AG09309 (cell line): ENCODE measurements around the gene CASQ1.

Source experiments
- DNase-seq: peaks from one replicate; pipeline ENCODE4 v3.0.0-alpha.2; 2010; ENCODE audit warnings: low read depth
- H3K4me3 ChIP-seq: 2 replicates; pipeline ENCODE4 v1.5.1; 2011; ENCODE audit warnings: mild to moderate bottlenecking, low read depth, low read length, moderate library complexity; ENCODE audit not compliant: control insufficient read depth
- TF ChIP-seq, protein P1 (sequence below): IDR thresholded peaks from 2 replicates; pipeline ENCODE4 v1.5.1; 2011; ENCODE audit warnings: mild to moderate bottlenecking, low read depth, low read length, inconsistent platforms; ENCODE audit not compliant: insufficient read depth, control insufficient read depth; ENCODE audit errors: missing control alignments

The CASQ1 gene

DNA sequence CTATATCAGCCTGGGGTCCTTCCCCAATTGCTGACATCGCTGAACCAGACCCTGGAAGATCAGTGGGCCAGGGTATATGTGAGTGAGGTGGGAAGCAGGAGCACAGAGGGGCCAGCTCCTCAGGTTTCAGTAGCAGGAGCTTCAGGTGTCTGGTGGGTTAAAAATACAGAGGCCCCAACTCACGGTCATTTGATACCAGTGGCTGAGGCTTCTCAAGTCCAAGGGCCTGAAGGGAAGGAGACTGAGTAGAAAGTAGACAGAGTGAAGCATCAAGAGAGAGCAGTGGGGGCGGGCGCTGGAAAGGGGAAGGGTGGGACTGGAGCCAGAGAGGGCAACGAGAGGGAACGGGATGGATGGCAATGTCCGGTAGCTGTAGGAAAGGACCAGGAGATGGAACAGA is 2.0 kb upstream of the CASQ1 start:
- TF ChIP-seq, protein P1, sequence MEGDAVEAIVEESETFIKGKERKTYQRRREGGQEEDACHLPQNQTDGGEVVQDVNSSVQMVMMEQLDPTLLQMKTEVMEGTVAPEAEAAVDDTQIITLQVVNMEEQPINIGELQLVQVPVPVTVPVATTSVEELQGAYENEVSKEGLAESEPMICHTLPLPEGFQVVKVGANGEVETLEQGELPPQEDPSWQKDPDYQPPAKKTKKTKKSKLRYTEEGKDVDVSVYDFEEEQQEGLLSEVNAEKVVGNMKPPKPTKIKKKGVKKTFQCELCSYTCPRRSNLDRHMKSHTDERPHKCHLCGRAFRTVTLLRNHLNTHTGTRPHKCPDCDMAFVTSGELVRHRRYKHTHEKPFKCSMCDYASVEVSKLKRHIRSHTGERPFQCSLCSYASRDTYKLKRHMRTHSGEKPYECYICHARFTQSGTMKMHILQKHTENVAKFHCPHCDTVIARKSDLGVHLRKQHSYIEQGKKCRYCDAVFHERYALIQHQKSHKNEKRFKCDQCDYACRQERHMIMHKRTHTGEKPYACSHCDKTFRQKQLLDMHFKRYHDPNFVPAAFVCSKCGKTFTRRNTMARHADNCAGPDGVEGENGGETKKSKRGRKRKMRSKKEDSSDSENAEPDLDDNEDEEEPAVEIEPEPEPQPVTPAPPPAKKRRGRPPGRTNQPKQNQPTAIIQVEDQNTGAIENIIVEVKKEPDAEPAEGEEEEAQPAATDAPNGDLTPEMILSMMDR = no peak
- H3K4me3 ChIP-seq = no peak overlapping the region
- DNase-seq = no peak

DNA sequence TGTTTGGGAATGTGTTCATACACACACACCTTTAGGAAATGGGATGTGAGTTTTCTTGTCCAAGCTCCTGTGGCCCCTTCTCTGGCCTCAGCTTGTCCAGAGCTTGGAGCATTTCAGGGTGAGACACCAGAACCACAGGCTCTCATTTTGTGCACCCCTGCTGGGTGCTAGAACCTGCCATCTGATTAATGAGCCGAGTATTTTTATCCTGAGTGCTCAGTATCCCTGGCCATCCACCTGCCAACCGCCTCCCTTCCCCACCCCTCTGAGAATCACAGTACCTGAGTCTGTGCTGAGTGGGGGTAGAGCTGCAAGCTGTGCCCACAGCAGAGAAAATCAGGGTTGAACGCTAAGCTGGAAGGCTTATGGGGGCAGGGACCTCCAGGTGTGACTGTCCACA is 1.4 kb downstream of the CASQ1 start:
- TF ChIP-seq, protein P1 = no peak
- H3K4me3 ChIP-seq = no peak overlapping the region
- DNase-seq = no peak

- TF ChIP-seq, protein P1 = no peak
- no peak for DNase-seq
Measured at GRCh38 chr1:160192234-160192633, 1.9 kb downstream of the CASQ1 start.

DNA sequence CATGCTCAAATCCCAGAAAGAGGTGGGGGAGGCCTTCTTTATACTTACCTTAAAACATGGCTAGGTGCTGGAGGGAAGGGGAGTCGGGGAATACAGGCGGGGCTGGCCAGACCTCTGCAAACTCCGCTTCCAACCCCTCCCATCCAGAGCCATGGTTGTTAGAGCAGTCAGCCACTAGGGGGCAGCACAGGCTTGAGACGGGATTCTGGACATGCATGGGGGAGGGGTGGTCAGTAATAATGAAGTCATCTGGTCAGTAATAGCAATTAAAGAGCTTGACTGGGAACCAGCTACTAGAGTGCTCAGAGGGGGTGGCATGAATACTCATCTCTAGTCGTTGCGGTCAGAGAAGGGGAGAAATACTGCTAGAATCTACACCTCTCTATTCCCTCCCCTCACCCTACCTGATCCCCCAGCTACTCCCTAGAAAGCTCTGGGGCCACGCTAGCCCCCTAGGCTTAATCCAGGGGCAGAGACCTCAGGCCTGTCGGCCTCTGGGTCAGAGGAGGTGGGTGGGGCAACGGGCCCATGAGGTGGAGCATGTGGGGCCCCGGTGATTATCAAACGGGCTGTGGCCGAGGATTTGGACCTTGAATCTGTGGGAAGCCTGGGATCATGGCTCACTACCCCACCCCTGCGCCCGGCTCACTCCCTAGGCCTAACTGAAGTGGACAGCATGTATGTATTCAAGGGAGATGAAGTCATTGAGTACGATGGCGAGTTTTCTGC is 2.9 kb downstream of the CASQ1 start:
- peak; percentile 72 for DNase-seq
- TF ChIP-seq, protein P1 = peak; percentile 97
- no peak overlapping the region for H3K4me3 ChIP-seq

More at GRCh38 chr1:160192234-160192633, 1.9 kb downstream of the CASQ1 start:
- no peak overlapping the region for H3K4me3 ChIP-seq

GRCh38 chr1:160193832-160194736 is 3.7 kb downstream of the CASQ1 start:
- no peak for DNase-seq
- TF ChIP-seq, protein P1 = no peak
- no peak overlapping the region for H3K4me3 ChIP-seq

- DNase-seq = no peak
- no peak overlapping the region for H3K4me3 ChIP-seq
- TF ChIP-seq, protein P1 = no peak
Measured at GRCh38 chr1:160194737-160195059, 4.3 kb downstream of the CASQ1 start.
